Measurements from ENCODE around the gene AKAP8.
A peak's percentile ranks its signal among the peaks of the same experiment; 100 is the strongest.

The AKAP8 gene

DNA sequence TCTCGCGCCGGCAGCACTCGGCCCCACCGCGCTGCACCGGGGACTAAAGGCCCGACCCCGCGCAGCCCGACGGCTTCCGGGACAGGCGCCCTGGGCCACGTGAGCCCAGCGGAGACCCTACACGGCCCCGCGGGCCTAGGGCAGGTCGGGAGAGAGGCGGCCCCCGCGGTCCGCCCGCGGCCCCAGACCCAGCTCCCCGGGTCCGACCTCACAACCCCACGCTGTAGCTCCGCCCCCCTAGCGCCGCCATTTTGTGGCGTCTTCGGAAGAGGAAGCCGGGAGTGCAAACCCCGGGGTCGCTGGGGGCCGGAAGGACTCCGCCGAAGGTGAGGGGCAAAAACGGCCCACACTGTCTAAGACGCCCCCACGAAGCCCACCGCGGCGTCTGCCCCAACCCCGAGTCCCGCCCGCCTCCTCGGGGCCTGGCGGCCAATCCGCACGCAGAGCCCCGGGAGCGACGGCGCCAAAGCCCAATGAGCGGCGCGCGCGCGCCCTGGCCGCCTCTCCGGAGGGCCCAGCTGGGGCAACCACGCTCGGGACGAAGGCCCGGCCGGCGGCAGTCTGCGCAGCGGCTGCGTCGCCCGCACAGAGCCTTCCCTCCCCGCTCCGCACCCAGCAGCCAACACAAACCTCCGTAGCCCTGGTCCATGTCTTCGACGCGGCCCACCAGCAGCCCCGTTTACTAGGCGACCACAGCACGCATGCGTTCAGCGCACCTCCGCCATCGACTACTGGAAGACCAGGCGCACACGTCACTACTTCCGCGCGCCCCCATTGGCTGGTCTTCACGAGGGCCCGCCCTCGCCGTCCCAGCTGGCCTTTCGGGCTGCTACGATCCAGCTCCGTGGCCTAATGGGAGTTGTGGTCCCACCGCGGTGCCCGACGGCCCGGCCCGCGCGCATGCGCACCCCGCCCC is at the start of gene AKAP8:
Gene AKAP8 (minus strand): TSS at position 705 of the 916 bp plus-strand sequence. CDS start 56 bp downstream, at position 649.
- Mint-ChIP-seq H3K27ac (peak within 1 kb of the TSS; percentile 99), H3K9me3 (no peaks in the 10 kb centered on the region), H3K4me1 (ENCODE audit: low read depth) (peaks cover 41% of the 10 kb centered on the region), H3K27me3 (no peaks in the 10 kb centered on the region), H3K4me3 (peak within 1 kb of the TSS; percentile 90), H3K36me3 (ENCODE audit: low read depth) (peaks cover 28% of the 10 kb centered on the region)

DNA sequence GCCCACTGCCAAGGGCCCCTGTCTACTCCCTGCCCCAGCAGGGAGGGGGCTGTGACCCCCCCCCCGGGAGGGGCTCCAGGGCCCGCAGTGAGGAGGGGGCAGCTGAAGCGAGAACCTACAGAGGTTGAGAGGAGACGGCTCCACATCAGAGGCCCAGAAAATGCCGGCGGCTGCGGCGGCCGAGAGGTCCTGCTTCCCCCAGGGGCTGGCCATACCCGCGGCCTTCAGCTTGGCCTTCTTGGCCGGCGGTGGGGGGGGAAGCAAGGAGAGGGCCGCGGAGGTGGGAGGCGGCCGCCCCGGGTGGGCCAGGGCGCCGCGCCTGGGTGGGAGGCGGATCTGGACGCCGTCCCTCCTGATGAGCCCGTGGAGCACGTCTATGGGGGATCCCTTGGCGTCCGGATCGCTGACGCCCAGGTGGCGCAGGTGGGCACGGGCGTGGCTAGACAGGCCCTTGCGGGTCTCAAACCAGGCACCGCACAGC is 48.4 kb upstream of the AKAP8 start:
- Mint-ChIP-seq H3K27ac (no peak overlapping the region), H3K27me3 (no peaks in the 10 kb centered on the region), H3K4me3 (no peak overlapping the region), H3K9me3 (no peaks in the 10 kb centered on the region), H3K4me1 (ENCODE audit: low read depth) (peaks cover 23% of the 10 kb centered on the region), H3K36me3 (ENCODE audit: low read depth) (peaks cover 43% of the 10 kb centered on the region)

DNA sequence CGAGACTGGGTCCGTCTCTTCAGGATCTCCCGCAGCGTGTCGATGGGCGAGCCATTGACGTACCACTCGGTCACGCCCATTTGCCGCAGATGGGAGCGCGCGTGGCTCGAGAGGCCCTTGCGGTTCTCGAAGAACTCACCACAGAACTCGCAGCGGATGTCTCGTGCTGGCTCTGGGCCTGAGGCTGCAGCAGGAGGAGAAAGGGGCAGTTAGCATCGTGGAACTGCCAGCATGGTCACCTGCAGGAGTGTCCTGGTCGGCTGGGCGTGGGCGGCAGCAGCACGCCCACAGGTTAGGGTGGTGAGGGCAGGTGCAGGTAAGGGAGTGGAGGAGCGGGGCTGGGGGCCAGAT is 47.7 kb upstream of the AKAP8 start:
- Mint-ChIP-seq H3K4me3 (no peak overlapping the region), H3K27me3 (no peaks in the 10 kb centered on the region), H3K36me3 (ENCODE audit: low read depth) (peaks cover 50% of the 10 kb centered on the region), H3K9me3 (no peaks in the 10 kb centered on the region), H3K4me1 (ENCODE audit: low read depth) (peaks cover 21% of the 10 kb centered on the region), H3K27ac (peak overlapping the region; percentile 55)

DNA sequence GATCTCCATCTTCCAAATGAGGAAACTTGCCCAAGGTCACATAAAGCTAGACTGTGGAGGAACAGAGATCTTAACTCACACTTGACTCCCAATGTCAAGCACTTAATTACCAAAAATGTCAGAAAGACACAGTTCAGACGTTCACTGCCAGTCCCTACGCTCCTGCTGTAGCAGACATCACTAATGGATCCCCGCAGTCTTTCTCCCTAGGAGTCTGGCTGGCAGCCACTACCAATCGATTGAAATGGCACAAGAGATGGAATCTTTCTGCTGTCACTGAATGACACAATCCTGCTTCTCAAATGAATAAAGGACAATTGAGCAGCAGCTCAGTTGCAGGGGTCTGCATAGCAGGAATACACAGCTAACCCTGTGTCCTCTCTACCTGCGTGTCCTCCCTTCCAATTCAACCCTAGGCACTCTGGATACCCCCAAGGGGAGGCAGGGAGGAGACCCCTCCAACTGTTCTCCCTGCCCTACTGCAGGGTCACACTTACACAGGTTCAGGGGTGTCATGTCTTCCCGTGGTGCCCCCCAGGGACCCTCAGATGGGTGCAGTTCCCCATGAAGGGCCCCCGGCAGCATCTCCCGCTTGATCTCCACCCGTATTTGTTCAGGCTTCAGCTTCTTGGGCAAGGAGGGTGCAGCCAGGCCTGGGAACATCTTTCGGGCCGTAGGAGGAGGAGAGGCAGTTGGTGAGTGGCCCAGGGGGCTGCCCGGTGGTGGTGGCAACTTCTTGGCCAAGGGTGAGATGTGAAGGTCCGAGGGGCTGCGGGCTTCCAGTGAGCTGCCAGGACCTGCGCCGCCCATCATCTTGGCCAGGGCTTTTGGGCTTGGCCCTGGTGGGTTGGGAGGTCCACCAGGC is 47.1 kb upstream of the AKAP8 start:
- no peaks in the 10 kb centered on the region for H3K27me3 Mint-ChIP-seq
- H3K27ac Mint-ChIP-seq = no peak overlapping the region
- peaks cover 54% of the 10 kb centered on the region for H3K36me3 Mint-ChIP-seq (ENCODE audit: low read depth)
- no peaks in the 10 kb centered on the region for H3K9me3 Mint-ChIP-seq
- no peak overlapping the region for H3K4me3 Mint-ChIP-seq
- peaks cover 18% of the 10 kb centered on the region for H3K4me1 Mint-ChIP-seq (ENCODE audit: low read depth)

DNA sequence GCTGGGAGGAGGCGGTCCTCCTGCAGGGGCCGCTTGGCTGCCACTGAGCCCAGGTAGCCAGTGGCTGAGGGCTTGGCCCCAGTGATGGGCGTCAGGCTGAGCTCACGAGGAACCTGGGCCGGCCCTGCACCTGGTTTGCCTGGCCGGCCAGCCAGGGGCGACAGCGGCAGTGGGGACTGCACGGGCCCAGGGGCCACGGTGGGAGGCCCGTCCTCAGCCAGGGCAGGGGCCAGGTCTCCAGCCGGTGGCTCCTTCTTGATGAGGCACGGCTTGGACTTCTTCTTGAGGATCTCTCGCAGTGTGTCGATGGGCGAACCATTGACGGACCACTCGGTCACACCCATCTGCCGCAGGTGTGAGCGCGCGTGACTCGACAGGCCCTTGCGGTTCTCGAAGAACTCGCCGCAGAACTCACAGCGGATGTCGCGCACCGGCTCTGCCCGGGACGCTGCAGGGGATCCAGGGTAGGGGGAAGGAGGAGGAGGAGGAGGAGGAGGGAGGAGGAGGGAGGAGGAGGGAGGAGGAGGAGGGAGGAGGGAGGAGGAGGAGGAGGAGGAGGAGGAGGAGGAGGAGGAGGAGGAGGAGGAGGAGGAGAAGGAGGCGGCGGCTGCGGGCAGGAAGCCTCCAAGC is 45.8 kb upstream of the AKAP8 start:
- H3K36me3 Mint-ChIP-seq (ENCODE audit: low read depth) = peaks cover 44% of the 10 kb centered on the region
- peaks cover 5% of the 10 kb centered on the region for H3K4me1 Mint-ChIP-seq (ENCODE audit: low read depth)
- H3K27me3 Mint-ChIP-seq = no peaks in the 10 kb centered on the region

DNA sequence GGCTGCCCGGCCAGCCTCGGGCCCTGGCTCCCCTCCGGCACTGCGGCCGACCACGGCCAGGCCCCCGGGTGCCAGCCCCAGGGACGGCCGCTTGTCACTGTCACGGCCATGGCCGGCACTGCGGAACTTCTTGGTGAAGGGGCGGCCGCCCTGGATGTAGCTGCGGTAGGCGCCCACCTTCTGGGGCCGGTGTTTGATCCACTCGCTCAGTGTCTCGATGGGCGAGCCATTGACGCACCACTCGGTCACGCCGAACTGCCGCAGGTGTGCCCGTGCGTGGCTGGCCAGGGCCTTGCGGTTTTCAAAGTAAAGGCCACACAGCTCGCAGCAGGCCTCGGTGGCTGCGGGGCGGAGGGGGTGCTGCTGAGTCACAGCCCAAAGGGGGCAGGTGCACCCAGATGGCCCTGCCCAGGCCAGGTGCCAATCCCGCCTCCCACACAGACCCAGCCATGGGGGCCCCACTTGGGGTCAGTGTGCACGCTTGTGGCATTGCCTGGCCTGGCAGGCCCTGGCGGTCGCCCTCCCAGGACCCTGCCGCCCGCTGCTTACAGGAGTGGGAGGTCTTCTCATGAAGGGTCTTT is 45.2 kb upstream of the AKAP8 start:
- H3K27me3 Mint-ChIP-seq = no peaks in the 10 kb centered on the region
- no peak overlapping the region for H3K4me3 Mint-ChIP-seq
- peaks cover 44% of the 10 kb centered on the region for H3K36me3 Mint-ChIP-seq (ENCODE audit: low read depth)
- H3K4me1 Mint-ChIP-seq (ENCODE audit: low read depth) = peaks cover 4% of the 10 kb centered on the region
- no peaks in the 10 kb centered on the region for H3K9me3 Mint-ChIP-seq
- no peak overlapping the region for H3K27ac Mint-ChIP-seq

More for the DNA sequence above, 45.8 kb upstream of the AKAP8 start:
- Mint-ChIP-seq H3K27ac (no peak overlapping the region), H3K4me3 (no peak overlapping the region), H3K9me3 (no peaks in the 10 kb centered on the region)

DNA sequence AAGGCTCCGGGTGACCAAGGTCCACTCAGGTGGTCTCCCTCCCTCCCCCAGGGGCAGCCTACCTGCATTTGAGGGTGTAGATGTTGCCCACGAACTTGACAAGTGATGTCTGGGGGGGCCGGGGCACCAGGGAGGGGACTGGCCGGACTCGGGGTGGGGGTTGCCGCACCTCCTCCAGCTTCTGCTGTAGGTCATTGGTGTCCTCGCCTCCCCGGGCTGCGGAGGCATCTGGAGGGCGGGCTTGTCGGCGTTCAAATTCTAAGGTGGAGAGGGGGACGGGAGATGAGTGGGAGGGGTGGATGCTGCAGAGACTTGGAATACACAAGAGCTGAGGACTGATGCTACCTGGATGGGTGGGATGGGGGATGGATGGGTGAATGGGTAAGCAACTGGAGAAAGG is 44.5 kb upstream of the AKAP8 start:
- Mint-ChIP-seq H3K27me3 (no peaks in the 10 kb centered on the region), H3K36me3 (ENCODE audit: low read depth) (peaks cover 45% of the 10 kb centered on the region), H3K4me1 (ENCODE audit: low read depth) (peaks cover 10% of the 10 kb centered on the region), H3K4me3 (no peak overlapping the region), H3K27ac (no peak overlapping the region), H3K9me3 (no peaks in the 10 kb centered on the region)

DNA sequence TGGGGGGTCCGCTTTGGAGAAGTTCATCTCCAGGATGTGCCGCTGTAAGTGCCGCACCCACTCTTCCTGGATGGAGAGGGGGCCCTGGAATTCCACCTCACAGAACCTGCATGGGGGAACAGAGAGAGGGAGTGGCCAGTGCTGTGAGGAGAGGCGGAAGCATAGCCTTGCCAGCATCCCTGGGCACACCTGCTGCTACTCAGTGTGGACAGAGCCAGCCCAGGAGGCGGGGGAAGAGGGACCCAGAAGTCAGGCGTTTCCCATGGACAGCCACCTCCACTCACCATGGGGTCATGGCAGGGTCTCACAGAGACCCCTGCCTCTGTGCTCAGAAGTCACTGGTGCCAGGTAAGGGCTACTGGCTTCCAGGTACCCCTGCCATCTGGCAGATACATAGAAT is 43.5 kb upstream of the AKAP8 start:
- Mint-ChIP-seq H3K4me1 (ENCODE audit: low read depth) (peaks cover 14% of the 10 kb centered on the region), H3K27me3 (no peaks in the 10 kb centered on the region), H3K27ac (no peak overlapping the region), H3K9me3 (no peaks in the 10 kb centered on the region), H3K4me3 (no peak overlapping the region), H3K36me3 (ENCODE audit: low read depth) (peaks cover 45% of the 10 kb centered on the region)

DNA sequence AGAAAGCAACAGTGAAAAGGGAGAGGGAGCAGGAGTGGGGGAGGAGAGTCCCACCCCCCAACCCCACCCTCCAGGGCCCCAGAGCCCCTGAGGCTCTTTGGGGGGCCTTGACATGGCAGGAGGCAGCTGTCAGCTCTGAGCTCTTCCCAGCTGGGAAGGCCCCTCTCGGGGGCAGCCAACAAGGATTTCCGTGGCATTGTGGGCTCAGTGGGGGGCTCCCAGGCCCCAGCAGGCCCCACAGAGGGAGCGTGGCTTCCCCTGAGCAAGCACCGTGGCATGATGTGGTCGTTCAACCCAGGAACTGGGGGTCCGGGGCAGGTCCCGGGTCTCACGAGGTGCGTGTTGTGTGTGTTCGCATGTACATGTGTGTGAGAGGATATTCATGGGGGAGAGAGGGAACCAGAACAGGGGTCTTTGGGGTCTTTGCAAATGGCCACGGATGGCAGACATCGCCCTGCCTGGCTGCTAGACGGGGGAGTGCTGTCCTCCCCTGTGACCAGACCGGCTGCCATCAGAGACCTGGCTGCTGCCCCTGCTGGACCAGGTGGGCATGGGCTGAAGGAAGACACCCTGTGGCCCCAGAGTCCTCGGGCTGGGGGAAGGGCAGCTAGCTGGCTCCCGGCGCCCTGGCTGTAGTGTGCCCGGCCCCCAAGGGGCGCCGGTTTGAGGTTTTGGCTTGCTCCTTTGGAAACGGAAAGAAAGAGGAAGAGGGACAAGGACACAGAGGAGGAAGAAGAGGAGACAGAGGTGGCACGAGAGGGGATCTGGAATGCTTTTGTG is 42.9 kb upstream of the AKAP8 start:
- H3K27me3 Mint-ChIP-seq = no peaks in the 10 kb centered on the region
- no peak overlapping the region for H3K27ac Mint-ChIP-seq
- H3K36me3 Mint-ChIP-seq (ENCODE audit: low read depth) = peaks cover 44% of the 10 kb centered on the region
- no peaks in the 10 kb centered on the region for H3K9me3 Mint-ChIP-seq
- no peak overlapping the region for H3K4me3 Mint-ChIP-seq
- H3K4me1 Mint-ChIP-seq (ENCODE audit: low read depth) = peaks cover 20% of the 10 kb centered on the region

DNA sequence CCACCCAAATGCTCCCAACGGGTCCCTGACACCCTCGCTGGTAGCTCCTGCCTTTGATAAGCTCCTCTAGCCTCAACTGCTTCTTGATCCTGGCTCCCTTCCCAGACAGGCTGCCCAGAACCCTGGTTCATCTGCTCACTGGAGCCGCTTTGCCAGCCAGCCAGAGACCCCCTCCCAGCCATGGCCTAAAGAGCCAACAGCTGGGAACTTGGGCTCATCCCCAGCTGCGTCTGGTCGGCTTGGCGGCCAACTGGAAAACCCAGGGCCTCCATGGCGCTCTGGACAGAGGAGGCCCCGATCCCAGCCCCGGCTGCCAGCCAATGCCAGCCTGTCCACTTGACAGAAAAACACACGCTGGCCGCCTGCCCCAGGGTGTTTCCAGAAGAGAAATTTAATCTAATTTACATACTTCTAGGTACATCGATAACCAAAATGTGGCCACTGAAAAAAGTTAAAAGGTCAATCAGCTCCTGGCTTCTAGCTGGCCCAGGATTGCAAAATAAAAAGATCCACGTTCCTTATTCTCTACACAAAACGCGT is 42.2 kb upstream of the AKAP8 start:
- Mint-ChIP-seq H3K27ac (no peak overlapping the region), H3K36me3 (ENCODE audit: low read depth) (peaks cover 37% of the 10 kb centered on the region), H3K9me3 (no peaks in the 10 kb centered on the region), H3K4me1 (ENCODE audit: low read depth) (peaks cover 26% of the 10 kb centered on the region), H3K4me3 (no peak overlapping the region), H3K27me3 (no peaks in the 10 kb centered on the region)

DNA sequence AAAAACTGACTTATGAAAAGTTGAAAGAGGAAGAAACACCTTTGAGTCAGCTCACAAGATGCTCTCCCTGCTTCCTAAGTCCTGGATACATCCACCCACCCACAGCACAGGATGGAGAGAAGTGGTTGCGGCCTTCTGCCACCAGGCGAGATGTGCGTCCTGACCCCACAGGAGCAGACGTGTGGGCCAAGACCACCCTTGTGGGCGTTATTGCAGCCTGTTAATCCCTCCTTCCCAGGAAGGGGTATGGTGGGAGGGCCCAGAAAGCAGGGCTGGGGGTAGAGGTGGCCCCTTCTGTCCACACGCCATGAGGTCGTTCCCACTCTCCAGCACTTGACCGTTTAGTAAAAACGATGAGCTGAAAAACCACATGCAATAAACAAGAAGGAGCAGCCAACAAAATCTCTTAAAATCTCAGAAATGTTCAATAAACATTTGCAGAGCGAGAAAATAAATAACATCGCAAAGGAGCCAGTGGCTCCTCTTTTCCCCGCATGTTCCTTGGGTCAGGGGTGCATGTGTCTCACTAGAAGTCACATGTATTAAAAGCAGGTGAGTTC is 41.6 kb upstream of the AKAP8 start:
- no peaks in the 10 kb centered on the region for H3K27me3 Mint-ChIP-seq
- H3K4me3 Mint-ChIP-seq = no peak overlapping the region
- H3K4me1 Mint-ChIP-seq (ENCODE audit: low read depth) = peaks cover 32% of the 10 kb centered on the region
- H3K9me3 Mint-ChIP-seq = no peaks in the 10 kb centered on the region
- no peak overlapping the region for H3K27ac Mint-ChIP-seq
- H3K36me3 Mint-ChIP-seq (ENCODE audit: low read depth) = peaks cover 38% of the 10 kb centered on the region

DNA sequence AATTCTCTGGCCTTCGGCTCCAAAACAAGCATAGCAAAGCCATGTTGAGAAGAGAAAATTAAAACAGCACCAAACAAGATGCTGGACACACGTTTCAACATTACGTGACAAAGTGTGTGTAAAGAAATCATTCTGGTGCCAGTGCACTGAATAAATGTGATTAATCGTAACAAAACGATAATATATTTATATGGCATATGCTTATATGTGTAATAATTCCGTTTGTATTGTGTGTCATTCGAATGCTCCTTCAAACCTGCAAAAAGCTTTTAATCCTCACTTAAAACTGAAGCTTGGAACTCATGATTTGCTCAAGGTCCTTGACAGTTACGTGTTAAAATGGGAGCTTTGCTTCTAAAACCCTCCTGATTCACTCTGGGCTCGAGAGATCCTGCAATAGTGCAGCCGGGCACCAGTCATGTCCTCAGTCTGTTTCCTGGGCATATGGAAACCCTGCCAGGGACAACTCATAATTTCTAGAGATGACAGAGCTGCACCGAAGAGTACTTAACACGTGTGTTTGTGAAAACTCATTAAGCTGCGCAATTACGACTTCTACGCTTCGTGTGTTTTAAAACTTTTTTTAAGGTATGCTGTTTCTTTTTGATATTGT is 39.9 kb upstream of the AKAP8 start:
- peak overlapping the region; percentile 67 for H3K27ac Mint-ChIP-seq
- peaks cover 42% of the 10 kb centered on the region for H3K4me1 Mint-ChIP-seq (ENCODE audit: low read depth)
- peak overlapping the region; percentile 95 for H3K4me3 Mint-ChIP-seq
- H3K36me3 Mint-ChIP-seq (ENCODE audit: low read depth) = peaks cover 40% of the 10 kb centered on the region
- no peaks in the 10 kb centered on the region for H3K27me3 Mint-ChIP-seq
- H3K9me3 Mint-ChIP-seq = no peaks in the 10 kb centered on the region
